ENCODE data around the gene COL18A1.

DNA sequence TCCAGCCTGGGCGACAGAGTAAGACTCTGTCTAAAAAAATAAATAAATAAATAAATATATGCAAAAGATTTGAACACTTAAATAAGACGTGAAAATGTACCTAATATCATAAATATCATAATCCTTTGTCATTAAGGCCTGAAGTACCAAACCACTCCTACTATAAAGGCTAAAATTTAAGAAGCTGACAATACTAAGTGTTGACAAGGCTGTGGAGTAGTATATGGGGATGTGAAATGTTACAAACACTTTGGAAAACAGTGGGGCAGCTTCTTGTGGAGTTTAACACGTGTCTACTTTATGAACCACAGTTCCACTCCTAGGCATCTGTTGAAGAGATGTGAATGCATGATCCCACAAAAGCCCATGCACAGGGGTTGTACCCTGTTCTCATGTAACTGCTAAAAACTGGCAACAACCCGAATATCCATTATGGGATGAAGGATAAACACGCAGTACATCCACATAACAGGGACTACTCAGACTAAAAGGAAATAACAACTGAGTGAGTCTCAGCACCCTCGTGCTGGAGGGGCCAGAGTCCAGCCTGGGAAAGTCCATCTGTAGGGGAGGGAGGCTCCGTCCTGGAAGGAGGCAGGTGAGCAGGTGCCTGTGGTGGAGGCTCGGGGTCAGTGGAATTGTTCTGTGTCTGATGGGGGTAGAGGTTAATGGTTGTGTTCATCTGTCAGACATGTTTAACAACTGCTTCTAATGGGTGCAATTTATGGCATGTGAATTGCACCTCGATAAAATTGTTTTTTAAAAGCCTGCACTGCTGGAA, 143.9 kb downstream of the COL18A1 start:
- TF ChIP-seq, protein P1, sequence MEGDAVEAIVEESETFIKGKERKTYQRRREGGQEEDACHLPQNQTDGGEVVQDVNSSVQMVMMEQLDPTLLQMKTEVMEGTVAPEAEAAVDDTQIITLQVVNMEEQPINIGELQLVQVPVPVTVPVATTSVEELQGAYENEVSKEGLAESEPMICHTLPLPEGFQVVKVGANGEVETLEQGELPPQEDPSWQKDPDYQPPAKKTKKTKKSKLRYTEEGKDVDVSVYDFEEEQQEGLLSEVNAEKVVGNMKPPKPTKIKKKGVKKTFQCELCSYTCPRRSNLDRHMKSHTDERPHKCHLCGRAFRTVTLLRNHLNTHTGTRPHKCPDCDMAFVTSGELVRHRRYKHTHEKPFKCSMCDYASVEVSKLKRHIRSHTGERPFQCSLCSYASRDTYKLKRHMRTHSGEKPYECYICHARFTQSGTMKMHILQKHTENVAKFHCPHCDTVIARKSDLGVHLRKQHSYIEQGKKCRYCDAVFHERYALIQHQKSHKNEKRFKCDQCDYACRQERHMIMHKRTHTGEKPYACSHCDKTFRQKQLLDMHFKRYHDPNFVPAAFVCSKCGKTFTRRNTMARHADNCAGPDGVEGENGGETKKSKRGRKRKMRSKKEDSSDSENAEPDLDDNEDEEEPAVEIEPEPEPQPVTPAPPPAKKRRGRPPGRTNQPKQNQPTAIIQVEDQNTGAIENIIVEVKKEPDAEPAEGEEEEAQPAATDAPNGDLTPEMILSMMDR (IDR thresholded peaks at IDR 0.05), result no peak
- TF ChIP-seq POLR2AphosphoS5 (IDR thresholded peaks at IDR 0.05), result no peak
